ENCODE data around the gene PNLIP.

DNA sequence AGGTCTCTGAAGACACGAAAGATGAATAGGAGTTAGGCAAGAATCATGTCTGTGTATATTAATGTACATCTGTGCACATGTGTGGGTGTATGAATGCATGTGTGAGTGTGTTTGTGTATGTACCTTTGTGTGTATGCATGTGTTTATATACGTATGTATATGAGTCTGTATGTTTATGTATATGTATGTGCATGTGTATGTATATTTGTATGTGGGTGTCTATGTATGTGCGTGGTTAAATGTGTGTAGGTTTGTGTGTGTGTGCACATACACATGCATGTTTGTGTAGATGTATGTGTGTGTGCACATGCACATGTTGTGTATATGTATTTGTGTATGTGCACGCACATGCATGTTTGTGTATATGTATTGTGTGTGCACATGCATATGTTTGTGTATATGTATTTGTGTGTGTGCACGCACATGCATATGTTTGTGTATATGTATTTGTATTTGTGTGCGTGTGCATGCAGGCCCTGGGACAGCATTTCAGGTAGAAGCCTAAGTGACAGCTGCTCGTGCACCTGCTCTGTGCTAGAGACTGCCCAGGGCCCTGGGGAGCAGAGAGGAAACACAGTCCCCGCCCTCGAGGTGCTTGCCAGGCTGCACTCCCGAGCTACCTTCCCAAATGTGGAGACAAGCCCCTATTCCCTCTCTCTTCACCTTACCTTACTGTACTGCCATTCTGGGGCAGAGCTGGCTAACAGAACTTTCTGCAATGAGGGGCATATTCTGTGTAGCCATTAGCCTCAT, 57.1 kb downstream of the PNLIP start:
- TF ChIP-seq, protein P1, sequence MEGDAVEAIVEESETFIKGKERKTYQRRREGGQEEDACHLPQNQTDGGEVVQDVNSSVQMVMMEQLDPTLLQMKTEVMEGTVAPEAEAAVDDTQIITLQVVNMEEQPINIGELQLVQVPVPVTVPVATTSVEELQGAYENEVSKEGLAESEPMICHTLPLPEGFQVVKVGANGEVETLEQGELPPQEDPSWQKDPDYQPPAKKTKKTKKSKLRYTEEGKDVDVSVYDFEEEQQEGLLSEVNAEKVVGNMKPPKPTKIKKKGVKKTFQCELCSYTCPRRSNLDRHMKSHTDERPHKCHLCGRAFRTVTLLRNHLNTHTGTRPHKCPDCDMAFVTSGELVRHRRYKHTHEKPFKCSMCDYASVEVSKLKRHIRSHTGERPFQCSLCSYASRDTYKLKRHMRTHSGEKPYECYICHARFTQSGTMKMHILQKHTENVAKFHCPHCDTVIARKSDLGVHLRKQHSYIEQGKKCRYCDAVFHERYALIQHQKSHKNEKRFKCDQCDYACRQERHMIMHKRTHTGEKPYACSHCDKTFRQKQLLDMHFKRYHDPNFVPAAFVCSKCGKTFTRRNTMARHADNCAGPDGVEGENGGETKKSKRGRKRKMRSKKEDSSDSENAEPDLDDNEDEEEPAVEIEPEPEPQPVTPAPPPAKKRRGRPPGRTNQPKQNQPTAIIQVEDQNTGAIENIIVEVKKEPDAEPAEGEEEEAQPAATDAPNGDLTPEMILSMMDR (IDR thresholded peaks at IDR 0.05) = no peak
- no peak for TF ChIP-seq ZFX (IDR thresholded peaks at IDR 0.05; ENCODE audit: borderline replicate concordance)

Measured in 22Rv1 (cell line).